ENCODE measurements around the gene LSM4. TPM values are rescaled to one million over a fixed set of nuclear protein-coding genes. Genes with fewer than 3 reads are reported as not detected.

The LSM4 gene
- total and polyA plus RNA-seq, 2 of the 13 experiments (the other 11 are each of a cell fraction or from before 2014, with no cell fraction given): 65.8 to 166 TPM

DNA sequence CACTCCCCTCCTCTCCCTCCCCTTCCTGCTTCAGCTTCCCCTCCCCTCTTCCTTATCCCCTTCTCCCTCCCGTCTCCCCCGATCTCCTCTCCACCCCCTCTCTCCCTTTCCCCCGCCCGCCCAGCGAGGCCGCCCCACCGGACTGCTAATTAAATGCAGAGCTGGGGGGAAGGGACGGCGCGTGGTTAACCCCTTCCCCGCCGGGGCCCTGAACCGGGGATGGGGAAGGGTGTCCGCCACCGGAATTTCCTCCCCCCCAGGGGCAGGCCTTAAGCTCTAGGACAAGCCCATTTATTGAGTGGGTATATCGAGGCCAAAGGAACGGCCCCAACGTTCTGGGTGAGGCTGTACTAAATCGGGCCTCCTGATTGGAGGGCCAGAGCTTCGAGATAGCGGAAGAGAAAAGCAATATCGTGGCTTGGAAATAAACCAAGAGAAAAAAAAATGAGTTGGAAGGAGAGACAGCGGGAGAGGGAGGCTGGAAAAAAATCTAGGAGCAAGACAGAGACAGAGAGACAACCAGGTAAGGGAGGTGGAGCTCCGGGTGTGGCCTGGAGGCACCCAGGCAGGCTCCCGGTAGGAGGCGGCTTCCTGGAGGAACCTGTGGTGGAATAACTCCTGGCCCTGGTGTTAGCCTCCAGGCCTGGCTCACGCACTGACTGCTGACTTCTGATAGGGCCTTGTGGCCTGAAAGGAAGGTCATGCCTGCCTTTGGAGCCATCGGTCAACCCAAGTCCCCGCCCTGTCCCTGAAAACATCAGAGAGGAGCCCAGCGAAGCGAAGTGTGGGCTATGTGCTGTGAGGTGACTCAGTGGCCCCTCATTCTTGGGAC lies 29.9 kb downstream of the LSM4 start (continued):
- TF ChIP-seq, protein P1, sequence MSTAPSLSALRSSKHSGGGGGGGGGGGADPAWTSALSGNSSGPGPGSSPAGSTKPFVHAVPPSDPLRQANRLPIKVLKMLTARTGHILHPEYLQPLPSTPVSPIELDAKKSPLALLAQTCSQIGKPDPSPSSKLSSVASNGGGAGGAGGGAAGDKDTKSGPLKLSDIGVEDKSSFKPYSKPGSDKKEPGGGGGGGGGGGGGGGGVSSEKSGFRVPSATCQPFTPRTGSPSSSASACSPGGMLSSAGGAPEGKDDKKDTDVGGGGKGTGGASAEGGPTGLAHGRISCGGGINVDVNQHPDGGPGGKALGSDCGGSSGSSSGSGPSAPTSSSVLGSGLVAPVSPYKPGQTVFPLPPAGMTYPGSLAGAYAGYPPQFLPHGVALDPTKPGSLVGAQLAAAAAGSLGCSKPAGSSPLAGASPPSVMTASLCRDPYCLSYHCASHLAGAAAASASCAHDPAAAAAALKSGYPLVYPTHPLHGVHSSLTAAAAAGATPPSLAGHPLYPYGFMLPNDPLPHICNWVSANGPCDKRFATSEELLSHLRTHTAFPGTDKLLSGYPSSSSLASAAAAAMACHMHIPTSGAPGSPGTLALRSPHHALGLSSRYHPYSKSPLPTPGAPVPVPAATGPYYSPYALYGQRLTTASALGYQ (CRISPR knock-in tag; IDR thresholded peaks at IDR 0.05): no peak
- TF ChIP-seq SMARCE1 (IDR thresholded peaks at IDR 0.05; ENCODE audit: borderline replicate concordance) (no peak), CERS6 (CRISPR knock-in tag; IDR thresholded peaks at IDR 0.05) (no peak), EHMT2 (IDR thresholded peaks at IDR 0.05; ENCODE audit: borderline replicate concordance, low read depth, low read length) (no peak), ZNF572 (CRISPR knock-in tag; IDR thresholded peaks at IDR 0.05) (0 out of 2 replicates have a peak, but pooled peaks have one; percentile 17), ZSCAN29 (CRISPR knock-in tag; conservative IDR thresholded peaks at IDR 0.05) (peak; percentile 46; the same call in 1 of the 2 replicates), ZBTB25 (CRISPR knock-in tag; IDR thresholded peaks at IDR 0.05) (no peak), UBTF (CRISPR knock-in tag; IDR thresholded peaks at IDR 0.05) (peak; percentile 46; the same call in 1 of the 2 replicates), PRPF4 (IDR thresholded peaks at IDR 0.05; ENCODE audit: low read depth, low read length, poor library complexity, severe bottlenecking) (no peak), SP4 (CRISPR knock-in tag; IDR thresholded peaks at IDR 0.05) (no peak), KAT8 (CRISPR knock-in tag; IDR thresholded peaks at IDR 0.05) (no peak; the same call in 1 of the 2 replicates), ZNF501 (CRISPR knock-in tag; IDR thresholded peaks at IDR 0.05) (0 out of 2 replicates have a peak, but pooled peaks have one; percentile 34), ARID2 (CRISPR knock-in tag; IDR thresholded peaks at IDR 0.05; ENCODE audit: borderline replicate concordance) (no peak), MYC (CRISPR knock-in tag; IDR thresholded peaks at IDR 0.05; ENCODE audit: borderline replicate concordance) (0 out of 2 replicates have a peak, but pooled peaks have one; percentile 20), ZNF546 (CRISPR knock-in tag; conservative IDR thresholded peaks at IDR 0.05) (no peak)
- TF ChIP-seq, protein P2, sequence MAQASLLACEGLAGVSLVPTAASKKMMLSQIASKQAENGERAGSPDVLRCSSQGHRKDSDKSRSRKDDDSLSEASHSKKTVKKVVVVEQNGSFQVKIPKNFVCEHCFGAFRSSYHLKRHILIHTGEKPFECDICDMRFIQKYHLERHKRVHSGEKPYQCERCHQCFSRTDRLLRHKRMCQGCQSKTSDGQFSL (CRISPR knock-in tag; IDR thresholded peaks at IDR 0.05): no peak
- TF ChIP-seq, protein P3, sequence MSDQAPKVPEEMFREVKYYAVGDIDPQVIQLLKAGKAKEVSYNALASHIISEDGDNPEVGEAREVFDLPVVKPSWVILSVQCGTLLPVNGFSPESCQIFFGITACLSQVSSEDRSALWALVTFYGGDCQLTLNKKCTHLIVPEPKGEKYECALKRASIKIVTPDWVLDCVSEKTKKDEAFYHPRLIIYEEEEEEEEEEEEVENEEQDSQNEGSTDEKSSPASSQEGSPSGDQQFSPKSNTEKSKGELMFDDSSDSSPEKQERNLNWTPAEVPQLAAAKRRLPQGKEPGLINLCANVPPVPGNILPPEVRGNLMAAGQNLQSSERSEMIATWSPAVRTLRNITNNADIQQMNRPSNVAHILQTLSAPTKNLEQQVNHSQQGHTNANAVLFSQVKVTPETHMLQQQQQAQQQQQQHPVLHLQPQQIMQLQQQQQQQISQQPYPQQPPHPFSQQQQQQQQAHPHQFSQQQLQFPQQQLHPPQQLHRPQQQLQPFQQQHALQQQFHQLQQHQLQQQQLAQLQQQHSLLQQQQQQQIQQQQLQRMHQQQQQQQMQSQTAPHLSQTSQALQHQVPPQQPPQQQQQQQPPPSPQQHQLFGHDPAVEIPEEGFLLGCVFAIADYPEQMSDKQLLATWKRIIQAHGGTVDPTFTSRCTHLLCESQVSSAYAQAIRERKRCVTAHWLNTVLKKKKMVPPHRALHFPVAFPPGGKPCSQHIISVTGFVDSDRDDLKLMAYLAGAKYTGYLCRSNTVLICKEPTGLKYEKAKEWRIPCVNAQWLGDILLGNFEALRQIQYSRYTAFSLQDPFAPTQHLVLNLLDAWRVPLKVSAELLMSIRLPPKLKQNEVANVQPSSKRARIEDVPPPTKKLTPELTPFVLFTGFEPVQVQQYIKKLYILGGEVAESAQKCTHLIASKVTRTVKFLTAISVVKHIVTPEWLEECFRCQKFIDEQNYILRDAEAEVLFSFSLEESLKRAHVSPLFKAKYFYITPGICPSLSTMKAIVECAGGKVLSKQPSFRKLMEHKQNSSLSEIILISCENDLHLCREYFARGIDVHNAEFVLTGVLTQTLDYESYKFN (CRISPR knock-in tag; conservative IDR thresholded peaks at IDR 0.05): peak; percentile 47
